K562 (cell line): ENCODE measurements around the gene KNDC1. TPM values are rescaled to one million over a fixed set of nuclear protein-coding genes. Genes with fewer than 3 reads are reported as not detected.
A peak's percentile ranks its signal among the peaks of the same experiment; 100 is the strongest.

Source experiments
- ARID3B ChIP-seq: fragments of 250-450 bp; sonication (Bioruptor Pico); IDR thresholded peaks from 2 replicates; pipeline ENCODE4 v1.4.0; 2020; ENCODE audit warnings: borderline replicate concordance
- BRD4 ChIP-seq: fragments of 200-600 bp; sonication (generic); IDR thresholded peaks from 2 replicates; pipeline ENCODE4 v1.6.1; 2017; ENCODE audit warnings: inconsistent platforms
- CBFB ChIP-seq: sonication (generic); formaldehyde crosslinking; IDR thresholded peaks from 2 replicates; pipeline ENCODE4 v1.4.0; 2020; ENCODE audit warnings: mild to moderate bottlenecking, missing genetic modification reagents
- DACH1 ChIP-seq: fragments of 450-650 bp; IDR thresholded peaks from 2 replicates; pipeline ENCODE4 v1.6.1; 2018; ENCODE audit not compliant: partially characterized antibody
- EP400 ChIP-seq: fragments of 450-650 bp; IDR thresholded peaks from 2 replicates; pipeline ENCODE4 v1.6.1; 2017; ENCODE audit warnings: antibody characterized with exemption, mild to moderate bottlenecking, moderate library complexity
- HMGN3 ChIP-seq: IDR thresholded peaks from 2 replicates; pipeline ENCODE4 v1.6.1; 2011; ENCODE audit warnings: borderline replicate concordance, low read depth, mild to moderate bottlenecking, mixed read lengths, low read length; ENCODE audit not compliant: insufficient read length; ENCODE audit errors: extremely low read depth
- PHB2 ChIP-seq: fragments of 450-650 bp; IDR thresholded peaks from 2 replicates; pipeline ENCODE4 v1.6.1; 2017; ENCODE audit warnings: low read depth
- REST ChIP-seq, 2 experiments: fragments of 450-650 bp; formaldehyde crosslinking in 1 of 2; IDR thresholded peaks; 2 replicates each; pipeline versions ENCODE4 v1.4.0 to v1.6.1; 2014 to 2020; ENCODE audit warnings: mild to moderate bottlenecking in 2 of 2, borderline replicate concordance in 1 of 2, low read depth in 1 of 2
- SAFB ChIP-seq: fragments of 200-400 bp; formaldehyde crosslinking; IDR thresholded peaks from 2 replicates; pipeline ENCODE4 v1.6.1; 2017; ENCODE audit warnings: low read depth, low read length, borderline replicate concordance
- ZFP36 ChIP-seq: fragments of 150-350 bp; IDR thresholded peaks from 2 replicates; pipeline ENCODE4 v1.6.1; 2018; ENCODE audit warnings: low read length, low read depth; ENCODE audit not compliant: partially characterized antibody
- ZNF280B ChIP-seq: fragments of 250-450 bp; sonication (Bioruptor Pico); IDR thresholded peaks from 2 replicates; pipeline ENCODE4 v1.5.1; 2021; ENCODE audit warnings: mild to moderate bottlenecking
- ZNF511 ChIP-seq: sonication (generic); formaldehyde crosslinking; IDR thresholded peaks from 2 replicates; pipeline ENCODE4 v1.8.0; 2022; ENCODE audit warnings: mild to moderate bottlenecking, missing genetic modification reagents
- ZNF512 ChIP-seq: IDR thresholded peaks from 2 replicates; pipeline ENCODE4 v1.6.1; 2016; ENCODE audit warnings: missing genetic modification characterization, missing compliant biosample characterization
- ZNF695 ChIP-seq: fragments of 450-650 bp; formaldehyde crosslinking; IDR thresholded peaks from 2 replicates; pipeline ENCODE4 v1.4.0; 2020; ENCODE audit warnings: mild to moderate bottlenecking, moderate library complexity
- ZNF830 ChIP-seq: fragments of 250-450 bp; sonication (Bioruptor Pico); IDR thresholded peaks from 2 replicates; pipeline ENCODE4 v1.5.0; 2021; ENCODE audit warnings: mild to moderate bottlenecking
- polyA plus RNA-seq, 8 experiments: library from polyadenylated mRNA; depleted of rRNA in 4 of 8; stranded (reverse) in 5 of 8; unstranded in 3 of 8; fragments of >200 nt; fragmentation: Nextera tagmentation in 2 of 8; fragmentation: Illumina TruSeq in 1 of 8; extraction: Ambion mirVana in 2 of 8; extraction: Trizol in 1 of 8; gene quantifications; 2 replicates each; pipeline versions ENCODE4 v1.2.1 to v1.2.3, GENCODE V29; 2011 to 2014; ENCODE audit warnings: inconsistent platforms in 1 of 8, missing spikeins in 1 of 8
- total RNA-seq, 7 experiments: library from RNA; depleted of rRNA in 6 of 7; stranded (reverse); fragments of >200 nt in 6 of 7; fragmentation: Illumina TruSeq in 2 of 7; extraction: Trizol in 2 of 7; gene quantifications; 2 replicates each; pipeline versions ENCODE4 v1.2.1 to v1.2.3, GENCODE V29; 2011 to 2021; ENCODE audit warnings: low replicate concordance in 1 of 7

The KNDC1 gene
- total and polyA plus RNA-seq, 9 of the 15 experiments (the other 6 are each of a cell fraction or from before 2014, with no cell fraction given): 0.07 to 0.26 (median 0.11) TPM; not detected in 6

- TF ChIP-seq ZNF511 (no peak), BRD4 (no peak), ZFP36 (no peak), PHB2 (peak; percentile 47; the same call in 1 of the 2 replicates), ZNF280B (CRISPR knock-in tag) (no peak), HMGN3 (no peak), SAFB (no peak), DACH1 (peak; percentile 98), ARID3B (CRISPR knock-in tag) (no peak), ZNF695 (CRISPR knock-in tag) (no peak), EP400 (no peak), CBFB (no peak), ZNF830 (CRISPR knock-in tag) (no peak), ZNF512 (tag) (no peak), REST (IDR thresholded peaks at IDR 0.05; ENCODE audit: borderline replicate concordance) (no peak), REST (CRISPR knock-in tag; IDR thresholded peaks at IDR 0.05; ENCODE audit: low read depth) (no peak)
Measured at GRCh38 chr10:133143200-133143533, 16.9 kb upstream of the KNDC1 start (continued).
